IPS DF 6.9 (cell line): Measurements from ENCODE around the gene KANSL1.

Source experiments
- DNase-seq: peaks from one replicate; pipeline ENCODE4 v3.0.0-alpha.2; 2013; ENCODE audit warnings: low read depth, low spot score
- H3K27ac ChIP-seq: one replicate; pipeline ENCODE4 v1.5.1; 2013; ENCODE audit warnings: low read length, control low read depth
- H3K27me3 ChIP-seq: 2 replicates; pipeline ENCODE4 v1.6.1; 2013; ENCODE audit warnings: mild to moderate bottlenecking, low read length; ENCODE audit not compliant: control insufficient read depth, insufficient read depth
- H3K36me3 ChIP-seq: 2 replicates; pipeline ENCODE4 v1.6.1; 2013; ENCODE audit warnings: low read length; ENCODE audit not compliant: control insufficient read depth, insufficient read depth
- H3K4me1 ChIP-seq: 2 replicates; pipeline ENCODE4 v1.6.1; 2013; ENCODE audit warnings: low read length; ENCODE audit not compliant: control insufficient read depth, insufficient read depth
- H3K4me3 ChIP-seq: 2 replicates; pipeline ENCODE4 v1.5.1; 2013; ENCODE audit warnings: mild to moderate bottlenecking, low read length
- H3K9me3 ChIP-seq: 2 replicates; pipeline ENCODE4 v1.6.1; 2013; ENCODE audit warnings: low read length, inconsistent platforms; ENCODE audit not compliant: control insufficient read depth, insufficient read depth
- WGBS: extraction: QIAGEN DNeasy Blood & Tissue Kit; methylation state at CpG from one replicate; pipeline ENCODE4 v1.1.7; 2013; ENCODE audit warnings: mixed read lengths, missing lambda C conversion rate; ENCODE audit not compliant: insufficient read length, insufficient coverage; 5-methylcytosine and 5-hydroxymethylcytosine counted together

KANSL1 gene

DNA sequence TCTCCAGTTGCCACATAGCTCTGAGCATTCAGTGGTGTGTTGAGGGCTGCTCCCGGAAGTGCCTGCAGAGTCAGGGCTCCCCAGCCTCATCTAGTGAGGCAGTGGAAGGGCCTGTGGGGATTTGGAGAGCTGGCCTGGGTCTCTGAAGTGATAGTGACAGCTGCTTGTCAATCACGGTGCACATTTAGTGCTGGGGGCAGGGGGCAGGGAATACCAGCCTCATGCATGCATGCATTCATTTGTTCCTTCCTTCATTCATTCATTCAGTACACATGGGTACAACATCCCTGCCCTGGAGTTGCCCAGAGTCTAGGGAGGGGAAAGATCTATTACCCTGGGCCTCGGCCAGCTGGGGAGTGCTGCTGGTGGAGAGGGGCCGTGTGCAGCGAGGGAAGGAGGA, 205.5 kb downstream of the KANSL1 start:
- Histone ChIP-seq H3K4me3 (no peak overlapping the region), H3K27ac (no peak overlapping the region), H3K4me1 (0 out of 2 replicates have a peak, but pooled peaks cover 2% of the 10 kb centered on the region), H3K36me3 (no peaks in the 10 kb centered on the region), H3K9me3 (no peaks in the 10 kb centered on the region), H3K27me3 (no peaks in the 10 kb centered on the region)
- DNase-seq = no peak
- no CpG with 5 or more reads among the region's 5 CpGs for WGBS

DNA sequence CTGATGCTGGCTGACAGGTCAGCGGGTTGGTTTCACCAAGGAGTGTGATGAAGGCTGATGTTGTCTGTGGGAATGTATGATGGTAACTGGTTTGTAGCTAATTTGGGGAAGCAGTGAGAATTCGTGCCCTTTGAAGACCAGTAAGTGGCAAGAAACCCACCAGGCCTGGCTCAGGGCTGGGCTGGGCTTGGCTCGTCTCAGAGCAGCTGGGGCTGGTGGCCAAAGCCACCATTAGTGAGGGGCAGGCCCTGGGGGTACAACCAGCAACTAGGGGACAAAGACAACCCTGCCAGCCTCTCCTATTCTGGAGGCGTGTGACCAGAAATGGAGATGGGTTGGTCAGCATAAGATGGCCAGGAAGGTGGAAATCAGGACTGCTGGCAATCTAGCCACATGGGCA, 207.2 kb downstream of the KANSL1 start:
- Histone ChIP-seq H3K36me3 (no peaks in the 10 kb centered on the region), H3K4me1 (0 out of 2 replicates have a peak, but pooled peaks cover 2% of the 10 kb centered on the region), H3K27ac (no peak overlapping the region), H3K27me3 (no peaks in the 10 kb centered on the region), H3K9me3 (no peaks in the 10 kb centered on the region), H3K4me3 (no peak overlapping the region)
- no peak for DNase-seq
- WGBS = no CpG with 5 or more reads among the region's 4 CpGs

DNA sequence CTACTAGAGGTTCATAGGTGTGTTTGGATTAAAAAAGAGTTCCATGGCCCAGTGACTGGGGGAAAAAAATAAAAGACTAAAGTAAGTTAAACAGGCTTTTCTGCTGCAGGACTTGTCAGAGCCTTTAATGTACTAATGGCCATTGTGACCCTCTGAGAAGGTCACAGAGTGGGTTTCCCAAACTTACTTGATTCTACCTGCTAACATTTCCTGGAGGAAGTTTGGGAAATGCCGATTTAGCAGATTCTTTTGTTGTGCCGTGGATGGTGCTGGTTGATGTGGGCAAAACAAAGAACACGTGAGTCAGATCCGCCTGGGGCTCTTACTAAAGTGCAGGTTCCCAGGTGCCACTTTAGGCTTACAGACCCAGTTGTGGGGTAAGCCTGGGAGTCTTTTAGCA, 207.8 kb downstream of the KANSL1 start:
- H3K9me3 ChIP-seq = no peaks in the 10 kb centered on the region
- DNase-seq = no peak
- WGBS = no CpG with 5 or more reads among the region's 4 CpGs
- no peak overlapping the region for H3K27ac ChIP-seq
- no peaks in the 10 kb centered on the region for H3K36me3 ChIP-seq
- 0 out of 2 replicates have a peak, but pooled peaks cover 2% of the 10 kb centered on the region for H3K4me1 ChIP-seq
- H3K27me3 ChIP-seq = no peaks in the 10 kb centered on the region
- H3K4me3 ChIP-seq = no peak overlapping the region

GRCh38 chr17:45984368-45984767, 208.9 kb downstream of the KANSL1 start:
- no peak overlapping the region for H3K27ac ChIP-seq
- 0 out of 2 replicates have a peak, but pooled peaks cover 2% of the 10 kb centered on the region for H3K4me1 ChIP-seq
- whole genome bisulfite sequencing = no CpG with 5 or more reads among the region's 5 CpGs
- no peaks in the 10 kb centered on the region for H3K36me3 ChIP-seq
- no peaks in the 10 kb centered on the region for H3K27me3 ChIP-seq
- H3K4me3 ChIP-seq = no peak overlapping the region
- no peak for DNase-seq
- H3K9me3 ChIP-seq = no peaks in the 10 kb centered on the region

DNA sequence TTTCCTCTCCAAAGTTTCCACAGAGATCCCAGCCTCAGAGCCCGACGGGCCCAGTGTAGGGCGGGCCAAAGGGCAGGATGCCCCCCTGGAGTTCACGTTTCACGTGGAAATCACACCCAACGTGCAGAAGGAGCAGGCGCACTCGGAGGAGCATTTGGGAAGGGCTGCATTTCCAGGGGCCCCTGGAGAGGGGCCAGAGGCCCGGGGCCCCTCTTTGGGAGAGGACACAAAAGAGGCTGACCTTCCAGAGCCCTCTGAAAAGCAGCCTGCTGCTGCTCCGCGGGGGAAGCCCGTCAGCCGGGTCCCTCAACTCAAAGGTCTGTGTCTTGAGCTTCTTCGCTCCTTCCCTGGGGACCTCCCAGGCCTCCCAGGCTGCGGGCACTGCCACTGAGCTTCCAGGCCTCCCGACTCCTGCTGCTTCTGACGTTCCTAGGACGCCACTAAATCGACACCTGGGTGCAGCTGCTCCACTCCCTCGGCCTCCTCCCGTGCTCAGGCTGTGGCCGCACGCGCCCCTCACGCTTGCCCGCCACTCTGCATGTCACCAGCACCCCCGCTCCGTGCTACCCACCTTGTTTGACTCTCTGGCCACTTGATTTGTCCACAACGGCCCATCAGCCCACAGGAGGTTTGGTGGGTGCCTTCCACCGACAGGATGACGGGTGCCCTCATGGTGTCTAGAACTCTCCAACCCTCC, 209.5 kb downstream of the KANSL1 start:
- no peak overlapping the region for H3K27ac ChIP-seq
- DNase-seq = no peak
- H3K9me3 ChIP-seq = no peaks in the 10 kb centered on the region
- H3K36me3 ChIP-seq = no peaks in the 10 kb centered on the region
- no peak overlapping the region for H3K4me3 ChIP-seq
- H3K27me3 ChIP-seq = no peaks in the 10 kb centered on the region
- WGBS = no CpG with 5 or more reads among the region's 31 CpGs
- H3K4me1 ChIP-seq = 0 out of 2 replicates have a peak, but pooled peaks cover 2% of the 10 kb centered on the region

- Histone ChIP-seq H3K9me3 (no peaks in the 10 kb centered on the region), H3K27ac (no peak overlapping the region), H3K36me3 (no peaks in the 10 kb centered on the region), H3K4me3 (no peak overlapping the region), H3K4me1 (0 out of 2 replicates have a peak, but pooled peaks cover 2% of the 10 kb centered on the region), H3K27me3 (no peaks in the 10 kb centered on the region)
- DNase-seq = no peak
- WGBS = no CpG with 5 or more reads among the region's 41 CpGs
Measured at GRCh38 chr17:45982791-45983613, 210.2 kb downstream of the KANSL1 start.

- 0 out of 2 replicates have a peak, but pooled peaks cover 2% of the 10 kb centered on the region for H3K4me1 ChIP-seq
Measured at GRCh38 chr17:45981306-45981705, 211.9 kb downstream of the KANSL1 start.

GRCh38 chr17:45980855-45981254, 212.4 kb downstream of the KANSL1 start:
- Histone ChIP-seq H3K4me1 (0 out of 2 replicates have a peak, but pooled peaks cover 2% of the 10 kb centered on the region), H3K27ac (no peak overlapping the region), H3K4me3 (no peak overlapping the region), H3K36me3 (no peaks in the 10 kb centered on the region), H3K27me3 (no peaks in the 10 kb centered on the region), H3K9me3 (no peaks in the 10 kb centered on the region)
- DNase-seq = no peak
- no CpG with 5 or more reads among the region's 6 CpGs for WGBS

More at GRCh38 chr17:45981306-45981705, 211.9 kb downstream of the KANSL1 start:
- H3K27me3 ChIP-seq = no peaks in the 10 kb centered on the region
- no CpG with 5 or more reads among the region's 7 CpGs for WGBS
- no peak overlapping the region for H3K27ac ChIP-seq
- no peak overlapping the region for H3K4me3 ChIP-seq
- no peak for DNase-seq
- H3K9me3 ChIP-seq = no peaks in the 10 kb centered on the region
- H3K36me3 ChIP-seq = no peaks in the 10 kb centered on the region
